ENCODE data around the gene RASEF.

Gene RASEF

GRCh38 chr9:83020327-83020726, 42.6 kb downstream of the RASEF start:
- H3K4me2 ChIP-seq (ENCODE audit: low read depth, low read length, poor library complexity, severe bottlenecking) = no peak overlapping the region
- H3F3A ChIP-seq (ENCODE audit: insufficient read depth) = no peaks in the 10 kb centered on the region
- no peak overlapping the region for H2AFZ ChIP-seq (ENCODE audit: low read depth, low read length, severe bottlenecking)
- no peak overlapping the region for H3K9ac ChIP-seq (ENCODE audit: low read length)
- TF ChIP-seq, protein P1, sequence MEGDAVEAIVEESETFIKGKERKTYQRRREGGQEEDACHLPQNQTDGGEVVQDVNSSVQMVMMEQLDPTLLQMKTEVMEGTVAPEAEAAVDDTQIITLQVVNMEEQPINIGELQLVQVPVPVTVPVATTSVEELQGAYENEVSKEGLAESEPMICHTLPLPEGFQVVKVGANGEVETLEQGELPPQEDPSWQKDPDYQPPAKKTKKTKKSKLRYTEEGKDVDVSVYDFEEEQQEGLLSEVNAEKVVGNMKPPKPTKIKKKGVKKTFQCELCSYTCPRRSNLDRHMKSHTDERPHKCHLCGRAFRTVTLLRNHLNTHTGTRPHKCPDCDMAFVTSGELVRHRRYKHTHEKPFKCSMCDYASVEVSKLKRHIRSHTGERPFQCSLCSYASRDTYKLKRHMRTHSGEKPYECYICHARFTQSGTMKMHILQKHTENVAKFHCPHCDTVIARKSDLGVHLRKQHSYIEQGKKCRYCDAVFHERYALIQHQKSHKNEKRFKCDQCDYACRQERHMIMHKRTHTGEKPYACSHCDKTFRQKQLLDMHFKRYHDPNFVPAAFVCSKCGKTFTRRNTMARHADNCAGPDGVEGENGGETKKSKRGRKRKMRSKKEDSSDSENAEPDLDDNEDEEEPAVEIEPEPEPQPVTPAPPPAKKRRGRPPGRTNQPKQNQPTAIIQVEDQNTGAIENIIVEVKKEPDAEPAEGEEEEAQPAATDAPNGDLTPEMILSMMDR (IDR thresholded peaks at IDR 0.05; ENCODE audit: insufficient read depth, low read length, poor library complexity, severe bottlenecking) = no peak
- TF ChIP-seq EZH2phosphoT487 (conservative IDR thresholded peaks at IDR 0.05; ENCODE audit: low read length) = no peak
- no peaks in the 10 kb centered on the region for H3K79me2 ChIP-seq (ENCODE audit: insufficient read depth, low read length)
- no peak overlapping the region for H3K27ac ChIP-seq (ENCODE audit: low read depth, low read length)
- H3K9me2 ChIP-seq (replicated peaks; ENCODE audit: insufficient read depth, low read length) = no peaks in the 10 kb centered on the region
- H3K27me3 ChIP-seq (ENCODE audit: low read length) = no peaks in the 10 kb centered on the region
- no peak overlapping the region for H3K4me3 ChIP-seq (ENCODE audit: insufficient read depth, low read length, poor library complexity, severe bottlenecking)
- no peaks in the 10 kb centered on the region for H4K20me1 ChIP-seq (ENCODE audit: low read depth, low read length)
- no peaks in the 10 kb centered on the region for H3K9me3 ChIP-seq (ENCODE audit: insufficient read depth, low read length)
- H3K36me3 ChIP-seq (ENCODE audit: low read length) = no peaks in the 10 kb centered on the region

DNA sequence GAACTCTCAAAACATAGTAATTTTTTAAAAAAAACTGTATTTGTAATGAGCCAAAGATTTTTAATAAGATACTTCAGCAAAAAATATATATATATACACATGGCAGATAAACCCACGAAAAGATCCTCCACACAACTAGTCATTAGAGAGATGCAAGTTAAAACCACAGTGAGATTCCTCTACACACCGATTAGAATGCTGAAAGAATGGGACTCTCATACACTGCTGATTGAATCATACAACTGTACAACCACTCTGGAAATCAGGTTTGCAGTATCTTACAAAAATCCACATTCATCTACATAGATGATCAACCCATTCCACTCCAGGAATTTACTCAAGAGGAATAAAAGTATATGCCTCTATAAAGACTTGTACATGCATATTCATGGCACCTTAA, 43.7 kb downstream of the RASEF start:
- TF ChIP-seq EZH2phosphoT487 (conservative IDR thresholded peaks at IDR 0.05; ENCODE audit: low read length) = no peak
- TF ChIP-seq, protein P1 (IDR thresholded peaks at IDR 0.05; ENCODE audit: insufficient read depth, low read length, poor library complexity, severe bottlenecking) = no peak
- Histone ChIP-seq H3F3A (ENCODE audit: insufficient read depth) (no peaks in the 10 kb centered on the region), H3K4me2 (ENCODE audit: low read depth, low read length, poor library complexity, severe bottlenecking) (no peak overlapping the region), H3K36me3 (ENCODE audit: low read length) (no peaks in the 10 kb centered on the region), H3K9me2 (replicated peaks; ENCODE audit: insufficient read depth, low read length) (no peaks in the 10 kb centered on the region), H3K27ac (ENCODE audit: low read depth, low read length) (no peak overlapping the region), H2AFZ (ENCODE audit: low read depth, low read length, severe bottlenecking) (no peak overlapping the region), H3K9me3 (ENCODE audit: insufficient read depth, low read length) (no peaks in the 10 kb centered on the region), H3K9ac (ENCODE audit: low read length) (no peak overlapping the region), H4K20me1 (ENCODE audit: low read depth, low read length) (no peaks in the 10 kb centered on the region), H3K4me3 (ENCODE audit: insufficient read depth, low read length, poor library complexity, severe bottlenecking) (no peak overlapping the region), H3K27me3 (ENCODE audit: low read length) (no peaks in the 10 kb centered on the region), H3K79me2 (ENCODE audit: insufficient read depth, low read length) (no peaks in the 10 kb centered on the region)

GRCh38 chr9:83015897-83016296, 47.0 kb downstream of the RASEF start:
- no peak overlapping the region for H2AFZ ChIP-seq (ENCODE audit: low read depth, low read length, severe bottlenecking)
- no peaks in the 10 kb centered on the region for H3K79me2 ChIP-seq (ENCODE audit: insufficient read depth, low read length)
- H3K4me2 ChIP-seq (ENCODE audit: low read depth, low read length, poor library complexity, severe bottlenecking) = no peak overlapping the region

More at GRCh38 chr9:83015897-83016296, 47.0 kb downstream of the RASEF start:
- H3K9me3 ChIP-seq (ENCODE audit: insufficient read depth, low read length) = no peaks in the 10 kb centered on the region
- H3K36me3 ChIP-seq (ENCODE audit: low read length) = no peaks in the 10 kb centered on the region
- H3K4me3 ChIP-seq (ENCODE audit: insufficient read depth, low read length, poor library complexity, severe bottlenecking) = no peak overlapping the region
- no peaks in the 10 kb centered on the region for H4K20me1 ChIP-seq (ENCODE audit: low read depth, low read length)
- H3K27ac ChIP-seq (ENCODE audit: low read depth, low read length) = no peak overlapping the region
- H3K27me3 ChIP-seq (ENCODE audit: low read length) = no peaks in the 10 kb centered on the region
- H3K9me2 ChIP-seq (replicated peaks; ENCODE audit: insufficient read depth, low read length) = no peaks in the 10 kb centered on the region
- H3F3A ChIP-seq (ENCODE audit: insufficient read depth) = no peaks in the 10 kb centered on the region
- no peak for TF ChIP-seq EZH2phosphoT487 (conservative IDR thresholded peaks at IDR 0.05; ENCODE audit: low read length)
- TF ChIP-seq, protein P1 (IDR thresholded peaks at IDR 0.05; ENCODE audit: insufficient read depth, low read length, poor library complexity, severe bottlenecking) = no peak
- H3K9ac ChIP-seq (ENCODE audit: low read length) = no peak overlapping the region

Measured in SU-DHL-6 (cell line).